ENCODE results near the gene AFF4. TPM values are rescaled to one million over a fixed set of nuclear protein-coding genes. Genes with fewer than 3 reads are reported as not detected.

AFF4 gene
- total and polyA plus RNA-seq, 9 of the 15 experiments (the other 6 are each of a cell fraction or from before 2014, with no cell fraction given) = 1.7 to 25.8 (median 17.9) TPM

- TF ChIP-seq BRF2 (IDR thresholded peaks at IDR 0.05; ENCODE audit: borderline replicate concordance, insufficient read depth, insufficient read length) = no peak
- TF ChIP-seq FIP1L1 (IDR thresholded peaks at IDR 0.05; ENCODE audit: low read depth, low read length, poor library complexity, severe bottlenecking) = no peak
- no peak for TF ChIP-seq TFAM (CRISPR knock-in tag; conservative IDR thresholded peaks at IDR 0.05)
- TF ChIP-seq SIX5 (IDR thresholded peaks at IDR 0.05; ENCODE audit: borderline replicate concordance in 1 of 2, insufficient read depth in 1 of 2, low read depth in 1 of 2, low read length in 2 of 2) = no peak
- TF ChIP-seq ZNF121 (CRISPR knock-in tag; conservative IDR thresholded peaks at IDR 0.05) = peak; percentile 98
- peak in 1 of 2 experiments; percentile 13; a peak in 1 of 4 replicates for TF ChIP-seq KDM1A (IDR thresholded peaks at IDR 0.05)
- no peak for TF ChIP-seq ZNF146 (CRISPR knock-in tag; IDR thresholded peaks at IDR 0.05; ENCODE audit: unreplicated experiment)
- TF ChIP-seq BCOR (IDR thresholded peaks at IDR 0.05) = peak; percentile 83
- TF ChIP-seq JUND (IDR thresholded peaks at IDR 0.05; ENCODE audit: borderline replicate concordance, low read depth, low read length) = no peak
- no peak for TF ChIP-seq JUND (tag; IDR thresholded peaks at IDR 0.05; ENCODE audit: borderline replicate concordance, low read depth, low read length)
- no peak for TF ChIP-seq HSF4 (CRISPR knock-in tag; IDR thresholded peaks at IDR 0.05; ENCODE audit: borderline replicate concordance)
- TF ChIP-seq COPS2 (conservative IDR thresholded peaks at IDR 0.05) = no peak
- TF ChIP-seq ZBTB7A (IDR thresholded peaks at IDR 0.05; ENCODE audit: borderline replicate concordance, control insufficient read depth, low read depth, low read length) = no peak
Observed at GRCh38 chr5:132965120-132965519, 1.7 kb upstream of the AFF4 start (continued).

Measured in K562 (cell line).